K562 (cell line): ENCODE measurements around the gene CBFA2T3. TPM values are rescaled to one million over a fixed set of nuclear protein-coding genes. Genes with fewer than 3 reads are reported as not detected.

Experiments used
- ATAC-seq: fragments of 200-7000 bp; cut with Tn5 transposase; 3 replicates; pipeline ENCODE4 v1.9.1; 2020; ENCODE audit warnings: moderate library complexity
- BruUV-seq: library from RNA; stranded (reverse); fragments of 400-500 nt; replicated peaks from 2 replicates; lab custom pipeline; 2021; lab: Mats Ljungman, UMichigan
- CTCF ChIA-PET: fragments of 300-600 bp; formaldehyde crosslinking; extraction: SDS; loops from one replicate; lab custom pipeline; 2021; ENCODE audit warnings: low intra/inter-chr PET ratio; lab: Yijun Ruan, JAX
- POLR2A ChIA-PET: fragments of 300-600, 350-650 bp; sonication (Branson Sonifier 250); formaldehyde crosslinking; extraction: SDS; loops from one replicate; lab custom pipeline; 2021; ENCODE audit warnings: antibody characterized with exemption, inconsistent platforms; lab: Yijun Ruan, JAX
- DNase-seq, 4 experiments: peaks; one replicate each; pipeline versions ENCODE4 v3.0.0 to v3.0.0-alpha.2; 2011 to 2018; ENCODE audit warnings: low spot score in 3 of 4, mixed read lengths in 3 of 4; ENCODE audit errors: extremely low read depth in 1 of 4
- FAIRE-seq: peaks from 2 replicates; lab custom pipeline; 2011; peaks lifted over from hg19 to GRCh38; lab: Jason Lieb, UNC
- H2AFZ ChIP-seq: 2 replicates; pipeline ENCODE4 v1.6.0; 2011; ENCODE audit warnings: low read depth, low read length, control low read depth, inconsistent platforms
- H3K27ac ChIP-seq: fragments of 200-600 bp; 3 replicates; pipeline ENCODE4 v1.8.0; 2011; ENCODE audit warnings: low read depth, mild to moderate bottlenecking, control low read depth, inconsistent platforms, low read length, moderate library complexity, mixed read lengths; ENCODE audit errors: extremely low read depth
- H3K27me3 ChIP-seq, 2 experiments: fragments of 300-600 bp in 1 of 2; 2 replicates in 1 of 2; 3 replicates in 1 of 2; pipeline versions ENCODE4 v1.6.0 to v1.8.0; 2011; ENCODE audit warnings: inconsistent platforms in 2 of 2, low read length in 2 of 2, mild to moderate bottlenecking in 1 of 2, mixed read lengths in 1 of 2, moderate library complexity in 1 of 2; ENCODE audit not compliant: control insufficient read depth in 2 of 2, insufficient read depth in 2 of 2
- H3K36me3 ChIP-seq: fragments of 300-600 bp; 3 replicates; pipeline ENCODE4 v1.8.0; 2011; ENCODE audit warnings: mild to moderate bottlenecking, low read length, inconsistent platforms; ENCODE audit not compliant: control insufficient read depth, insufficient read depth
- H3K4me1 ChIP-seq, 2 experiments: fragments of 200-600 bp in 1 of 2; replicated peaks in 1 of 2; 2 replicates in 1 of 2; 3 replicates in 1 of 2; pipeline versions ENCODE4 v1.5.1 to v1.8.0; 2011; ENCODE audit warnings: inconsistent platforms in 2 of 2, low read length in 2 of 2, mild to moderate bottlenecking in 1 of 2, mixed read lengths in 1 of 2, moderate library complexity in 1 of 2; ENCODE audit not compliant: control insufficient read depth in 2 of 2, insufficient read depth in 2 of 2
- H3K4me2 ChIP-seq: 2 replicates; pipeline ENCODE4 v1.6.1; 2011; ENCODE audit warnings: low read length, control low read depth, inconsistent platforms, mixed read lengths; ENCODE audit not compliant: insufficient read depth
- H3K4me3 ChIP-seq: fragments of 200-600 bp; sonication (generic), shearing (Covaris generic); 2 replicates; pipeline ENCODE4 v1.5.1; 2016; ENCODE audit warnings: control low read depth, inconsistent platforms
- H3K79me2 ChIP-seq: fragments of 200-600 bp; 3 replicates; pipeline ENCODE4 v1.8.0; 2011; ENCODE audit warnings: low read length, inconsistent platforms; ENCODE audit not compliant: control insufficient read depth, insufficient read depth
- H3K9ac ChIP-seq, 2 experiments: 2 replicates each; pipeline versions ENCODE4 v1.6.0 to v1.6.1; 2011; ENCODE audit warnings: low read depth in 2 of 2, low read length in 2 of 2, control low read depth in 1 of 2, inconsistent platforms in 1 of 2, mild to moderate bottlenecking in 1 of 2, mixed read lengths in 1 of 2; ENCODE audit not compliant: insufficient read depth in 1 of 2
- H3K9me1 ChIP-seq: one replicate; pipeline ENCODE4 v1.6.0; 2011; ENCODE audit warnings: inconsistent platforms, mild to moderate bottlenecking, low read length, moderate library complexity; ENCODE audit not compliant: control insufficient read depth, insufficient read depth
- H3K9me3 ChIP-seq: replicated peaks from 2 replicates; pipeline ENCODE4 v1.5.1; 2011; ENCODE audit warnings: low read depth, low read length, inconsistent platforms; ENCODE audit not compliant: control insufficient read depth, insufficient read depth
- H4K20me1 ChIP-seq: replicated peaks from 2 replicates; pipeline ENCODE4 v1.6.1; 2011; ENCODE audit warnings: low read length, inconsistent platforms, mixed read lengths; ENCODE audit not compliant: control insufficient read depth, insufficient read depth
- CBFA2T2 ChIP-seq: fragments of 450-650 bp; conservative IDR thresholded peaks from 2 replicates; pipeline ENCODE4 v1.6.1; 2017; ENCODE audit warnings: mild to moderate bottlenecking
- CBX2 ChIP-seq: fragments of 200-600 bp; sonication (generic); IDR thresholded peaks from one replicate; pipeline ENCODE4 v1.6.1; 2012; ENCODE audit warnings: mild to moderate bottlenecking, low read length, inconsistent platforms; ENCODE audit not compliant: insufficient read depth, poor library complexity, severe bottlenecking
- E2F3 ChIP-seq: fragments of 250-450 bp; sonication (Bioruptor Pico); IDR thresholded peaks from 2 replicates; pipeline ENCODE4 v1.4.0; 2020; ENCODE audit warnings: mild to moderate bottlenecking
- HNRNPUL1 ChIP-seq: fragments of 200-400 bp; formaldehyde crosslinking; IDR thresholded peaks from 2 replicates; pipeline ENCODE4 v1.6.1; 2017; ENCODE audit warnings: low read length
- NBN ChIP-seq: fragments of 450-650 bp; IDR thresholded peaks from 2 replicates; pipeline ENCODE4 v1.6.1; 2016; ENCODE audit warnings: low read depth, mild to moderate bottlenecking
- RBFOX2 ChIP-seq: fragments of 200-400 bp; formaldehyde crosslinking; IDR thresholded peaks from 2 replicates; pipeline ENCODE4 v1.6.1; 2017; ENCODE audit warnings: low read depth, mild to moderate bottlenecking, low read length, moderate library complexity
- RBM25 ChIP-seq: fragments of 200-400 bp; formaldehyde crosslinking; IDR thresholded peaks from 2 replicates; pipeline ENCODE4 v1.6.1; 2018; ENCODE audit warnings: low read length, low read depth, moderate library complexity; ENCODE audit not compliant: severe bottlenecking
- SLC30A9 ChIP-seq: fragments of 250-450 bp; sonication (Bioruptor Pico); IDR thresholded peaks from 2 replicates; pipeline ENCODE4 v1.8.0; 2022; ENCODE audit warnings: mild to moderate bottlenecking, moderate library complexity
- TFAM ChIP-seq: fragments of 250-450 bp; sonication (Bioruptor Pico); conservative IDR thresholded peaks from 2 replicates; pipeline ENCODE4 v1.5.0; 2021; ENCODE audit warnings: mild to moderate bottlenecking, moderate library complexity
- TRIM28 ChIP-seq: fragments of 450-650 bp; IDR thresholded peaks from 2 replicates; pipeline ENCODE4 v1.6.1; 2017
- ZNF224 ChIP-seq: sonication (generic); formaldehyde crosslinking; IDR thresholded peaks from 2 replicates; pipeline ENCODE4 v1.8.0; 2022; ENCODE audit warnings: mild to moderate bottlenecking, missing genetic modification reagents
- ZNF253 ChIP-seq: fragments of 250-450 bp; sonication (Bioruptor Pico); conservative IDR thresholded peaks from 2 replicates; pipeline ENCODE4 v1.6.1; 2021; ENCODE audit warnings: mild to moderate bottlenecking
- ZNF274 ChIP-seq: IDR thresholded peaks from 2 replicates; pipeline ENCODE4 v1.6.1; 2011; ENCODE audit warnings: low read depth, mild to moderate bottlenecking, low read length, moderate library complexity, borderline replicate concordance
- WGBS: fragments of 100-300 bp; shearing (Covaris generic); methylation state at CpG from one replicate; pipeline ENCODE4 v1.1.6; 2016; ENCODE audit warnings: low coverage, mixed read lengths; ENCODE audit not compliant: insufficient coverage; ENCODE audit errors: missing lambda C conversion rate; 5-methylcytosine and 5-hydroxymethylcytosine counted together
- in situ Hi-C: fragments of 300-500 bp; cut with MboI; formaldehyde crosslinking; loops from 4 replicates; pipeline ENCODE4 v1.15.0; 2018; ENCODE audit warnings: inconsistent platforms, mixed read lengths
- intact Hi-C: fragments of 100-400 bp; cut with micrococcal nuclease; formaldehyde crosslinking; loops from 2 replicates; pipeline ENCODE4 v1.14.2; 2022
- polyA plus RNA-seq, 8 experiments: library from polyadenylated mRNA; depleted of rRNA in 4 of 8; stranded (reverse) in 5 of 8; unstranded in 3 of 8; fragments of >200 nt; fragmentation: Nextera tagmentation in 2 of 8; fragmentation: Illumina TruSeq in 1 of 8; extraction: Ambion mirVana in 2 of 8; extraction: Trizol in 1 of 8; gene quantifications; 2 replicates each; pipeline versions ENCODE4 v1.2.1 to v1.2.3, GENCODE V29; 2011 to 2014; ENCODE audit warnings: inconsistent platforms in 1 of 8, missing spikeins in 1 of 8
- total RNA-seq, 7 experiments: library from RNA; depleted of rRNA in 6 of 7; stranded (reverse); fragments of >200 nt in 6 of 7; fragmentation: Illumina TruSeq in 2 of 7; extraction: Trizol in 2 of 7; gene quantifications; 2 replicates each; pipeline versions ENCODE4 v1.2.1 to v1.2.3, GENCODE V29; 2011 to 2021; ENCODE audit warnings: low replicate concordance in 1 of 7
- TF ChIP-seq, protein P1 (sequence below): sonication (generic); formaldehyde crosslinking; IDR thresholded peaks from 2 replicates; pipeline ENCODE4 v1.8.1; 2022; ENCODE audit warnings: missing genetic modification reagents
- TF ChIP-seq, protein P2 (sequence below): sonication (generic); formaldehyde crosslinking; IDR thresholded peaks from 2 replicates; pipeline ENCODE4 v1.8.1; 2023; ENCODE audit warnings: mild to moderate bottlenecking, missing genetic modification reagents
- TF ChIP-seq, protein P3 (sequence below): fragments of 450-650 bp; IDR thresholded peaks from 2 replicates; pipeline ENCODE4 v1.6.1; 2016; ENCODE audit warnings: borderline replicate concordance

Gene CBFA2T3
- total and polyA plus RNA-seq, 9 of the 15 experiments (the other 6 are each of a cell fraction or from before 2014, with no cell fraction given): 2.3 to 145 (median 6.7) TPM

DNA sequence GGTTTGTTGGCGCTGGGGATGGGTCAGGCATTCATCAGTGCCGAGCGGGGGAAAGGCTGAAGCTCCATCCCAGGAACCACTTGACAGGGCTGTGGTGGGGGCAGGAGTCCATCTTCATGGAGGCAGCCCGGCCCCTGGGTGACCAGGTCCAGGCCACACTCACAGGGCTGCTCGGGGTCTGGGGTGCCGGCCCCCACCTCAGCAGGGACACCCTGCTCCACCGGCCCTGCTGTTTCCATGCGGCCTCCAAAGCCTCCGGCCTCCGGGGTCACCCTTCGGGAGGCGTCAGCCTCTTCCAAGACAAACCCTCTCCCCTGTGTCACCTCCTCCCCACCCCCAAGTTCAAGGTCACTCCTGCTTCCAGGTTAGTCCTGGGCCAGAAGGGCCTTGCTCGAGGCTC is 142.3 kb downstream of the CBFA2T3 start:
- no TSS peak for BruUV-seq
- H2AFZ ChIP-seq: no peak overlapping the region
- CTCF ChIA-PET: no interaction called here
- DNase-seq (no peak), ATAC-seq (no peak), FAIRE-seq (no peak)
- intact Hi-C loops: no loop called here
- H3K27me3 ChIP-seq: no peaks in the 10 kb centered on the region
- no peak overlapping the region for H3K9ac ChIP-seq
- H3K9me1 ChIP-seq: no peaks in the 10 kb centered on the region
- H3K4me3 ChIP-seq: no peak overlapping the region
- no peaks in the 10 kb centered on the region for H4K20me1 ChIP-seq
- H3K4me1 ChIP-seq: peaks cover 0 to 34% of the 10 kb centered on the region in 2 experiments; a peak in 2 of 5 replicates
- H3K27ac ChIP-seq: no peak overlapping the region
- no peak overlapping the region for H3K4me2 ChIP-seq
- TF ChIP-seq ZNF274 (no peak), E2F3 (no peak), ZNF224 (no peak), RBM25 (no peak), HNRNPUL1 (no peak), RBFOX2 (no peak), CBX2 (no peak), SLC30A9 (CRISPR knock-in tag) (no peak), NBN (no peak), TRIM28 (no peak), CBFA2T2 (no peak), ZNF253 (CRISPR knock-in tag) (no peak), TFAM (CRISPR knock-in tag) (no peak)
- TF ChIP-seq, protein P1, sequence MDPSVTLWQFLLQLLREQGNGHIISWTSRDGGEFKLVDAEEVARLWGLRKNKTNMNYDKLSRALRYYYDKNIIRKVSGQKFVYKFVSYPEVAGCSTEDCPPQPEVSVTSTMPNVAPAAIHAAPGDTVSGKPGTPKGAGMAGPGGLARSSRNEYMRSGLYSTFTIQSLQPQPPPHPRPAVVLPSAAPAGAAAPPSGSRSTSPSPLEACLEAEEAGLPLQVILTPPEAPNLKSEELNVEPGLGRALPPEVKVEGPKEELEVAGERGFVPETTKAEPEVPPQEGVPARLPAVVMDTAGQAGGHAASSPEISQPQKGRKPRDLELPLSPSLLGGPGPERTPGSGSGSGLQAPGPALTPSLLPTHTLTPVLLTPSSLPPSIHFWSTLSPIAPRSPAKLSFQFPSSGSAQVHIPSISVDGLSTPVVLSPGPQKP (CRISPR knock-in tag): no peak
- TF ChIP-seq, protein P2, sequence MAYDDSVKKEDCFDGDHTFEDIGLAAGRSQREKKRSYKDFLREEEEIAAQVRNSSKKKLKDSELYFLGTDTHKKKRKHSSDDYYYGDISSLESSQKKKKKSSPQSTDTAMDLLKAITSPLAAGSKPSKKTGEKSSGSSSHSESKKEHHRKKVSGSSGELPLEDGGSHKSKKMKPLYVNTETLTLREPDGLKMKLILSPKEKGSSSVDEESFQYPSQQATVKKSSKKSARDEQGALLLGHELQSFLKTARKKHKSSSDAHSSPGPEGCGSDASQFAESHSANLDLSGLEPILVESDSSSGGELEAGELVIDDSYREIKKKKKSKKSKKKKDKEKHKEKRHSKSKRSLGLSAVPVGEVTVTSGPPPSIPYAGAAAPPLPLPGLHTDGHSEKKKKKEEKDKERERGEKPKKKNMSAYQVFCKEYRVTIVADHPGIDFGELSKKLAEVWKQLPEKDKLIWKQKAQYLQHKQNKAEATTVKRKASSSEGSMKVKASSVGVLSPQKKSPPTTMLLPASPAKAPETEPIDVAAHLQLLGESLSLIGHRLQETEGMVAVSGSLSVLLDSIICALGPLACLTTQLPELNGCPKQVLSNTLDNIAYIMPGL (CRISPR knock-in tag): no peak
- TF ChIP-seq, protein P3, sequence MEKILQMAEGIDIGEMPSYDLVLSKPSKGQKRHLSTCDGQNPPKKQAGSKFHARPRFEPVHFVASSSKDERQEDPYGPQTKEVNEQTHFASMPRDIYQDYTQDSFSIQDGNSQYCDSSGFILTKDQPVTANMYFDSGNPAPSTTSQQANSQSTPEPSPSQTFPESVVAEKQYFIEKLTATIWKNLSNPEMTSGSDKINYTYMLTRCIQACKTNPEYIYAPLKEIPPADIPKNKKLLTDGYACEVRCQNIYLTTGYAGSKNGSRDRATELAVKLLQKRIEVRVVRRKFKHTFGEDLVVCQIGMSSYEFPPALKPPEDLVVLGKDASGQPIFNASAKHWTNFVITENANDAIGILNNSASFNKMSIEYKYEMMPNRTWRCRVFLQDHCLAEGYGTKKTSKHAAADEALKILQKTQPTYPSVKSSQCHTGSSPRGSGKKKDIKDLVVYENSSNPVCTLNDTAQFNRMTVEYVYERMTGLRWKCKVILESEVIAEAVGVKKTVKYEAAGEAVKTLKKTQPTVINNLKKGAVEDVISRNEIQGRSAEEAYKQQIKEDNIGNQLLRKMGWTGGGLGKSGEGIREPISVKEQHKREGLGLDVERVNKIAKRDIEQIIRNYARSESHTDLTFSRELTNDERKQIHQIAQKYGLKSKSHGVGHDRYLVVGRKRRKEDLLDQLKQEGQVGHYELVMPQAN: no peak
- H3K9me3 ChIP-seq: no peaks in the 10 kb centered on the region
- WGBS: 86% methylated on average over 8 of the region's 13 CpGs
- no peaks in the 10 kb centered on the region; the same call in 2 of the 3 replicates for H3K36me3 ChIP-seq
- POLR2A ChIA-PET: no interaction called here
- H3K79me2 ChIP-seq: no peaks in the 10 kb centered on the region
- in situ Hi-C loops: no loop called here
